RWPE1 (cell line): ENCODE results near the gene SRP72.
"Not testable (repeated sequence)": the region's sequence is repeated elsewhere in the genome, so short reads cannot be mapped to it uniquely, and the experiment has no call there.

ENCODE experiments used
- CTCF ChIA-PET: fragments of 350-600 bp; sonication (Branson Sonifier 250); formaldehyde crosslinking; extraction: SDS; loops from one replicate; lab custom pipeline; 2021; lab: Yijun Ruan, JAX
- POLR2A ChIA-PET: fragments of 400-600 bp; formaldehyde crosslinking; extraction: SDS; loops from one replicate; lab custom pipeline; 2020; ENCODE audit warnings: antibody characterized with exemption; ENCODE audit not compliant: low non-redundant PET; lab: Yijun Ruan, JAX
- DNase-seq: peaks from one replicate; pipeline ENCODE4 v3.0.0; 2012; ENCODE audit warnings: low spot score
- H3K27ac ChIP-seq: fragments of 450-650 bp; 2 replicates; pipeline ENCODE4 v1.5.1; 2017
- TF ChIP-seq, protein P1 (sequence below): fragments of 450-650 bp; conservative IDR thresholded peaks from 2 replicates; pipeline ENCODE4 v1.5.1; 2017; ENCODE audit warnings: low read depth, mild to moderate bottlenecking

Gene SRP72

DNA sequence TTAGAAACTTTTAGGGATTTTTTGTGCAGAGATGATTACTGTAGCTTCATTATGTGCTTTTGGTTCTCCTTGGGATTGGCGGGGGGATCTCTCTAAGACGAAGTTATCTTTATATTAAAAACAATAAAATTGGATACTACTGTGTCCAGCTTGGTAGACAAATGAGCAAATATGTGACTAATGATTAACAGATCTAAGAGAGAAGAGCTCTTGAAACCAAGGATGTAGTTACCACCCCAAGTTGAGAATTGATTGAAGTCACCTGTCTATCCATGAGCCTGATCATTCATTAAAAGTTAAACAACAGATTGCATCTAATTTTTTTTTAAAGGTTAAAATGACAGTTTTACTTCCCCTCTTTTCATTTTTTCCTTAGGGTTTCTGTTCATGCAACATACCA, 22.7 kb upstream of the SRP72 start:
- no peak overlapping the region for H3K27ac ChIP-seq
- ChIA-PET CTCF (interaction anchor here (0.6 to 0.7 kb wide), 2 partner anchors 9 to 85 kb away, joined by 3 to 4 read pairs; partner anchors contain the start of gene PAICS), POLR2A (no interaction called here)
- no peak for DNase-seq
- TF ChIP-seq, protein P1, sequence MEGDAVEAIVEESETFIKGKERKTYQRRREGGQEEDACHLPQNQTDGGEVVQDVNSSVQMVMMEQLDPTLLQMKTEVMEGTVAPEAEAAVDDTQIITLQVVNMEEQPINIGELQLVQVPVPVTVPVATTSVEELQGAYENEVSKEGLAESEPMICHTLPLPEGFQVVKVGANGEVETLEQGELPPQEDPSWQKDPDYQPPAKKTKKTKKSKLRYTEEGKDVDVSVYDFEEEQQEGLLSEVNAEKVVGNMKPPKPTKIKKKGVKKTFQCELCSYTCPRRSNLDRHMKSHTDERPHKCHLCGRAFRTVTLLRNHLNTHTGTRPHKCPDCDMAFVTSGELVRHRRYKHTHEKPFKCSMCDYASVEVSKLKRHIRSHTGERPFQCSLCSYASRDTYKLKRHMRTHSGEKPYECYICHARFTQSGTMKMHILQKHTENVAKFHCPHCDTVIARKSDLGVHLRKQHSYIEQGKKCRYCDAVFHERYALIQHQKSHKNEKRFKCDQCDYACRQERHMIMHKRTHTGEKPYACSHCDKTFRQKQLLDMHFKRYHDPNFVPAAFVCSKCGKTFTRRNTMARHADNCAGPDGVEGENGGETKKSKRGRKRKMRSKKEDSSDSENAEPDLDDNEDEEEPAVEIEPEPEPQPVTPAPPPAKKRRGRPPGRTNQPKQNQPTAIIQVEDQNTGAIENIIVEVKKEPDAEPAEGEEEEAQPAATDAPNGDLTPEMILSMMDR, result no peak

DNA sequence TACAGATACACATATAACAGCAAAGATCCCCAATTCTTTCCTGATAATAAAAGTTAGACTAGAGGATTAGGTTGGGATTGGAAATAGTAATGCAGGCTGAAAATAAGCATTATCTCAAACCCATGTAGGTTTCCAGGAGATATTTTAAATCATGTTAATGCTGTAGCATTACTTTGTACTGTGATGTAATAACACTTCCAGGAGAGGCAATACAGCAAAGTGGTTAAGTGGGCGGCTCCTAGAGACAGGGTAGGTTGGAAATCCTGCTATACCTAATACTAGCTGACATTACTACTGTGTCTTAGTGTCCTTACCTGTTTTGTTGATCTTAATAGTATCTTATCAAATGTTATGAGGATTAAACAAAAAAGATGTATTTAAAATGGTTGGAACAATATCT, 21.7 kb upstream of the SRP72 start:
- TF ChIP-seq, protein P1, result no peak
- ChIA-PET CTCF (no interaction called here), POLR2A (no interaction called here)
- DNase-seq, result no peak
- H3K27ac ChIP-seq, result no peak overlapping the region

DNA sequence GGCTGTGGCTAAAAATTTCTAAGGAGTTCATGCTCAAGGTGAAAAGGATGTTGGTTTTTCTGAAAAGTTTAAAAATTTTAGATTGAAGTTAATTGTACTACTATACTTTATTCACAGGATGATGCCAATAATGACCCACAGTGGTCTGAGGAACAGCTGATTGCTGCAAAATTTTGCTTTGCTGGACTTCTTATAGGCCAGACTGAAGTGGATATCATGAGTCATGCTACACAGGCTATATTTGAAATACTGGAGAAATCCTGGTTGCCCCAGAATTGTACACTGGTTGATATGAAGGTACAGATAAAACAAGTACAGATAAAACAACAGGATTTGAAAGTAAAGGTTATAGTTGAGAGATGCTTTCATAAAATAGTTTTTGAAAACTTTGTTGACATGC, 19.1 kb upstream of the SRP72 start:
- no peak overlapping the region for H3K27ac ChIP-seq
- no peak for DNase-seq
- TF ChIP-seq, protein P1, result no peak
- POLR2A ChIA-PET, result no interaction called here
- CTCF ChIA-PET, result no interaction called here

DNA sequence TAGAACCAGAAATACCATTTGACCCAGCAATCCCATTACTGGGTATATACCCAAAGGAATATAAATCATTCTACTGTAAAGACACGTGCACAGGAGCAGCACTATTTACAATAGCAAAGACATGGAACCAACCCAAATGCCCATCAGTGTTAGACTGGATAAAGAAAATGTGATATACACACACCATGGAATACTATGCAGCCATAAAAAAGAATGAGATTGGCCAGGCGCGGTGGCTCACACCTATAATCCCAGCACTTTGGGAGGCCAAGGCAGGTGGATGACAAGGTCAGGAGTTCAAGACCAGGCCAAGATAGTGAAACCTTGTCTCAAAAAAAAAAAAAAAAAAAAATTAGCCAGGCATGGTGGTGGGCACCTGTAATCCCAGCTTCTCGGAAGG, 17.9 kb upstream of the SRP72 start:
- DNase-seq, CTCF ChIA-PET, POLR2A ChIA-PET, H3K27ac ChIP-seq: not testable (repeated sequence)

DNA sequence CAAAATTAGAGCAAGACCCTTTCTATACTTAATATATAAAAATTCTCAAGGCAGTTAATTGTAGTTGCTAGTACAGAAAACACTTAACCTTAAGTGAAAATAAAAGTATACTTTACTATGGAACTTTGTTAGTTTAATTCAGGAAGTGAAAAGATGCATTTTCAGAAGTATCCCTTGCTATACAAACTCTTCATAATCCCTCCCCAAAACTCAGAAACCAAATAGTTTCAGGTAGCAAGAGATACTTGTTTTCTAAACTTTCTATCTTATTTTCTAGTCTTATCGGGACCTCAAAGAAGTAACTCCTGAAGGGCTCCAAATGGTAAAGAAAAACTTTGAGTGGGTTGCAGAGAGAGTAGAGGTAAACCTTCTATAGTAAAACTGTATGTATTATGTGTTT, 17.1 kb upstream of the SRP72 start:
- POLR2A ChIA-PET, result interaction anchor here (0.6 kb wide), 1 partner anchor 19 kb away, joined by 3 read pairs; no protein-coding TSS in a partner anchor
- CTCF ChIA-PET, result no interaction called here
- no peak overlapping the region for H3K27ac ChIP-seq
- TF ChIP-seq, protein P1, result no peak
- no peak for DNase-seq

DNA sequence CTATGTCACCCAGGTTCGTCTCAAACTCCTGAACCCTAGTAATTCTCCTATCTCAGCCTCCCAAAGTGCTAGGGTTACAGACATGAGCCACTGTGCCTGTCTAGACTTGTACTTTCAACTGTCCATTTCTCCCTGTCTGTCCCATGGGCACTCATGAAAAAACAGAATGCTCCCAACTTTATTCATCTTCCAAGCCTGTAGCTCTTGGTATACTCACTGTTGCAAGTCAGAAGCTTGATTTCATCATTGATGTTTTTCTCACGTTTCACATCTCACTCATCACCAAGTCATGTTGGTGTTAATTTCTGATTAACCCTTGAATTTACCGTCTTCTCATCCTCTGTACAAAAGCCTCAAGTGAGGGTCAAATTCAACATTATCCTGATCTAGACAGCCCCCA, 7.3 kb upstream of the SRP72 start:
- POLR2A ChIA-PET, result interaction anchor here (0.7 kb wide), 1 partner anchor 24 kb away, joined by 3 read pairs; the partner anchor contains the start of genes PAICS and PPAT
- TF ChIP-seq, protein P1, result no peak
- CTCF ChIA-PET, result no interaction called here
- DNase-seq, result no peak
- H3K27ac ChIP-seq, result peak overlapping the region; percentile 52; the same call in 1 of the 2 replicates

DNA sequence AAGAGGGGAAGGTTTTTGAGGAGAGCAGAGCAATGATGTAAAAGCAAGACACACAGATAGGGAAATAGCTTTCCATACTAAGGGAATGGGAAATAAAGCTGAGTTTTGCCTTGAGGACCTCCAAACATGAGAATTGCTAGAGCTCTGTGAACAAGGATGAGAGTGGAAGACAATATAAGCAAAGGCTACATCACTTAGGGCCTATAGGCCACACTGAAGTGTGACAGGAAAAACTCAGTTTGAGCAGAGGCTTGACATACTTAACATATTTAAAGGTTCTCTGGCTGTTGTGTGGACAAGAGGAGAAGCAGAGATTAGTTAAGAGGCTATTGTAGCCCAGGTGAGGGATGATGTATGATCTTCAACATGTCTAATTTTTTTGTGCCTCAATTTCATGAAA, 5.3 kb upstream of the SRP72 start:
- POLR2A ChIA-PET, result no interaction called here
- CTCF ChIA-PET, result interaction anchor here (1.1 kb wide), 1 partner anchor 9 kb away, joined by 3 read pairs; no protein-coding TSS in a partner anchor
- no peak overlapping the region for H3K27ac ChIP-seq
- no peak for DNase-seq
- TF ChIP-seq, protein P1, result no peak
